KMS-11 (cell line): ENCODE measurements around the gene KLK2.

Experiments used
- H2AFZ ChIP-seq: fragments of 200-600 bp; sonication (generic); 2 replicates; pipeline ENCODE4 v1.6.1; 2016; ENCODE audit warnings: antibody characterized with exemption, mixed run types, low read depth
- H3K27ac ChIP-seq: fragments of 200-600 bp; sonication (generic); 2 replicates; pipeline ENCODE4 v1.6.1; 2016; ENCODE audit warnings: mild to moderate bottlenecking, mixed run types
- H3K27me3 ChIP-seq: fragments of 200-600 bp; sonication (generic); 2 replicates; pipeline ENCODE4 v1.6.1; 2017; ENCODE audit warnings: mild to moderate bottlenecking, low read depth, mixed run types, moderate library complexity; ENCODE audit not compliant: insufficient read depth
- H3K36me3 ChIP-seq: fragments of 200-600 bp; sonication (generic); 2 replicates; pipeline ENCODE4 v1.6.1; 2017; ENCODE audit warnings: mild to moderate bottlenecking, mixed run types; ENCODE audit not compliant: insufficient read depth
- H3K4me1 ChIP-seq: fragments of 200-600 bp; sonication (generic); 2 replicates; pipeline ENCODE4 v1.6.1; 2016; ENCODE audit warnings: mild to moderate bottlenecking, low read depth, mixed run types; ENCODE audit not compliant: poor library complexity, severe bottlenecking
- H3K4me2 ChIP-seq: fragments of 200-600 bp; sonication (generic); 2 replicates; pipeline ENCODE4 v1.7.0; 2016; ENCODE audit warnings: mild to moderate bottlenecking, mixed run types
- H3K4me3 ChIP-seq: fragments of 200-600 bp; sonication (generic); IDR thresholded peaks from 2 replicates; pipeline ENCODE4 v1.6.1; 2017; ENCODE audit warnings: low read depth, low read length, mixed read lengths; ENCODE audit not compliant: insufficient read depth
- H3K79me2 ChIP-seq: fragments of 200-600 bp; sonication (generic); 2 replicates; pipeline ENCODE4 v1.6.1; 2016; ENCODE audit warnings: low read depth, mixed run types; ENCODE audit not compliant: insufficient read depth
- H3K9ac ChIP-seq: fragments of 200-600 bp; sonication (generic); 2 replicates; pipeline ENCODE4 v1.6.1; 2016; ENCODE audit warnings: mild to moderate bottlenecking, mixed run types
- H4K20me1 ChIP-seq: fragments of 200-600 bp; sonication (generic); 2 replicates; pipeline ENCODE4 v1.6.1; 2016; ENCODE audit warnings: mild to moderate bottlenecking, mixed run types; ENCODE audit not compliant: insufficient read depth
- TF ChIP-seq, protein P1 (sequence below): fragments of 200-600 bp; sonication (generic); conservative IDR thresholded peaks from 2 replicates; pipeline ENCODE4 v1.6.1; 2017; ENCODE audit warnings: low read depth, mild to moderate bottlenecking, antibody characterized with exemption, low read length, moderate library complexity, mixed read lengths

The KLK2 gene

DNA sequence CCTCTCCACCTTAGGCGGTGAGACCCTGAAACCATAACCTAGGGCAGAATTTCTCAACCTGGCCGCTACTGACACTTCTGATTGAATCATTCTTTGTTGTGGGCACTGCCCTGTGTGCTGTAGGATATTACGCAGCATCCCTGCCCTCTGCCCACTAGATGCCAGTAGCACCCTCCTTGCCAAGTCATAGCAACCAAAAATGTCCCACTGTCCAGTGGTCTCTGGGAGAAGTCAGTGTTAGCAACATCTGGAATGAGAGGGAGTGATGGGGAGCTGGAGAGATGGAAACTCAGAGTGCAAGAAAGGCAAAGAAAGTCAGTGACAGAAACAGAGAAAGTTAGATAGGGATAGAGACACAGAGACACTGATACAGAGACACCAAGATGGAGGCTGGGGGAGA lies 24.4 kb downstream of the KLK2 start:
- Histone ChIP-seq H3K27me3 (no peaks in the 10 kb centered on the region; the same call in 1 of the 2 replicates), H3K36me3 (no peaks in the 10 kb centered on the region), H4K20me1 (no peaks in the 10 kb centered on the region), H2AFZ (no peak overlapping the region), H3K4me3 (no peak overlapping the region), H3K4me2 (no peak overlapping the region), H3K4me1 (no peaks in the 10 kb centered on the region), H3K79me2 (no peaks in the 10 kb centered on the region), H3K9ac (no peak overlapping the region), H3K27ac (no peak overlapping the region)
- TF ChIP-seq, protein P1, sequence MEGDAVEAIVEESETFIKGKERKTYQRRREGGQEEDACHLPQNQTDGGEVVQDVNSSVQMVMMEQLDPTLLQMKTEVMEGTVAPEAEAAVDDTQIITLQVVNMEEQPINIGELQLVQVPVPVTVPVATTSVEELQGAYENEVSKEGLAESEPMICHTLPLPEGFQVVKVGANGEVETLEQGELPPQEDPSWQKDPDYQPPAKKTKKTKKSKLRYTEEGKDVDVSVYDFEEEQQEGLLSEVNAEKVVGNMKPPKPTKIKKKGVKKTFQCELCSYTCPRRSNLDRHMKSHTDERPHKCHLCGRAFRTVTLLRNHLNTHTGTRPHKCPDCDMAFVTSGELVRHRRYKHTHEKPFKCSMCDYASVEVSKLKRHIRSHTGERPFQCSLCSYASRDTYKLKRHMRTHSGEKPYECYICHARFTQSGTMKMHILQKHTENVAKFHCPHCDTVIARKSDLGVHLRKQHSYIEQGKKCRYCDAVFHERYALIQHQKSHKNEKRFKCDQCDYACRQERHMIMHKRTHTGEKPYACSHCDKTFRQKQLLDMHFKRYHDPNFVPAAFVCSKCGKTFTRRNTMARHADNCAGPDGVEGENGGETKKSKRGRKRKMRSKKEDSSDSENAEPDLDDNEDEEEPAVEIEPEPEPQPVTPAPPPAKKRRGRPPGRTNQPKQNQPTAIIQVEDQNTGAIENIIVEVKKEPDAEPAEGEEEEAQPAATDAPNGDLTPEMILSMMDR = no peak

DNA sequence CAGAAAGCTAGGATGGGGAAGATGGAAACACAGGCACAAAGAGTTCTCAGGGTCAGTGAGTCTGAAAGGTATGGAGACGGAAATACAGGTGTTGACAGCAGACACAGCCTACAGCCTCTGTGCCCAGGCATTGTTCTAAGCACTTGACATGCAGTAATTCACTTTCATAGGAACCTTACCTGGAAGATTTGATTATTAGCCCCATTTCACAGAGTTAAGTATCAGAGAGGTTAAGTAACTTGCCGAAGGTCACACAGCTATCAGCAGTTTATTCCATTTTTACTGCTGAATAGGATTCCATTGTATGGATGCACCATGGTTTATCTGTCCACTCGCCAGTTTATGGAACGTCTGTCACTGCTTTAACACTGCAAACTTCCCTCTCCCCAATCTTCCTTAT lies 24.8 kb downstream of the KLK2 start:
- H3K4me1 ChIP-seq = no peaks in the 10 kb centered on the region
- H3K4me3 ChIP-seq = no peak overlapping the region
- H3K9ac ChIP-seq = no peak overlapping the region
- H3K27ac ChIP-seq = no peak overlapping the region
- no peaks in the 10 kb centered on the region for H3K79me2 ChIP-seq
- H3K27me3 ChIP-seq = no peaks in the 10 kb centered on the region; the same call in 1 of the 2 replicates
- no peaks in the 10 kb centered on the region for H4K20me1 ChIP-seq
- H3K36me3 ChIP-seq = no peaks in the 10 kb centered on the region
- H2AFZ ChIP-seq = no peak overlapping the region
- no peak overlapping the region for H3K4me2 ChIP-seq
- TF ChIP-seq, protein P1 = no peak

DNA sequence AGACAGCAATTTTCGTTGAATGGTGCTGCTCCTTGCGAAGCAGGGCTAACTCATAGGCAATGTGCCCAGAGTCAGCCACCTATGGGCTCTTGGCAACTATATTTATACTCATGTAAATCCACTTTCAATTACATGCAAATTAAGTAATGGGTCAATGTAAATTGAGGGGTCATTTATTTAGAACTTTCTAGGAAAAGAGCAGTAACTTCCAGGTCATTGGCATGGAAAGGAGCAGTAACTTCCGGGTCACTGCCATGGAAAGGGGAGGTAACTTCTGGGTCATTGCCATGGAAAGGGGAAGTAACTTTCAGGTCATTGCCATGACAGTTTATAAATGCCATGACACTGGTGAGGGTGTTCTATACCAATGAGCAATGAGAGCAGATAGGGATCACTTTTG lies 26.3 kb downstream of the KLK2 start:
- H3K79me2 ChIP-seq = no peaks in the 10 kb centered on the region
- no peak overlapping the region for H3K9ac ChIP-seq
- H3K4me2 ChIP-seq = no peak overlapping the region
- no peak overlapping the region for H3K27ac ChIP-seq
- TF ChIP-seq, protein P1 = no peak
- H3K27me3 ChIP-seq = no peaks in the 10 kb centered on the region; the same call in 1 of the 2 replicates
- H4K20me1 ChIP-seq = no peaks in the 10 kb centered on the region
- no peaks in the 10 kb centered on the region for H3K4me1 ChIP-seq
- H3K4me3 ChIP-seq = no peak overlapping the region
- no peaks in the 10 kb centered on the region for H3K36me3 ChIP-seq
- H2AFZ ChIP-seq = no peak overlapping the region

DNA sequence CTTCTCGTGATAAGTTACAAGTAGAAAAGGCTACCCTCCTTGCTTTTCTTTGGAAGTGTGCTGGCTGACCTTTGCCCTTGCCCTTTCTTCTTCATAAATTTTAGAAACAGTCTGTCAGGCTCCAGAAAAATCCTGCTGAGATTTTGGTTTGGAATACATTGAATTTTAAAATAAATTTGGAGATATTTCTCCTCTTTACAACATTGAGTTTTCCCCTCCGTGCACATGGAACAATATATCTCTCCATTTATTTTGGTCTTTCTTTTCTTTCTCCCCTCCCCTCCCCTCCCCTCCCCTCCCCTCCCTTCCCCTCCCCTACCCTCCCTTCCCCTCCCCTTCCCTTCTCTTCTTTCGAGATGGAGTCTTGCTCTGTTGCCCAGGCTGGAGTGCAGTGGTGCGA lies 29.4 kb downstream of the KLK2 start:
- no peaks in the 10 kb centered on the region for H3K27me3 ChIP-seq
- no peak overlapping the region for H3K4me3 ChIP-seq
- no peaks in the 10 kb centered on the region for H3K4me1 ChIP-seq
- TF ChIP-seq, protein P1 = no peak
- no peaks in the 10 kb centered on the region for H3K36me3 ChIP-seq
- H2AFZ ChIP-seq = no peak overlapping the region
- H4K20me1 ChIP-seq = no peaks in the 10 kb centered on the region
- H3K27ac ChIP-seq = no peak overlapping the region
- no peaks in the 10 kb centered on the region for H3K79me2 ChIP-seq
- H3K9ac ChIP-seq = no peak overlapping the region
- no peak overlapping the region for H3K4me2 ChIP-seq
